ENCODE results near the gene ASCL2. TPM values are rescaled to one million over a fixed set of nuclear protein-coding genes. Genes with fewer than 3 reads are reported as not detected.
"Not testable (repeated sequence)": the region's sequence is repeated elsewhere in the genome, so short reads cannot be mapped to it uniquely, and the experiment has no call there.

The ASCL2 gene
- total and polyA plus RNA-seq, 3 donors from 2014 or later, result 1.3 to 5.8 (median 4.8) TPM

GRCh38 chr11:2289350-2289749, 19.0 kb upstream of the ASCL2 start:
- Histone ChIP-seq H3K27me3 (no peaks in the 10 kb centered on the region), H3K4me3 (no peak overlapping the region), H3K36me3 (ENCODE audit: low read depth, missing control alignments) (no peaks in the 10 kb centered on the region), H3K9me3 (no peaks in the 10 kb centered on the region), H3K27ac (no peak overlapping the region), H3K4me1 (no peaks in the 10 kb centered on the region)
- 67 to 69% methylated on average over 6 of the region's 6 CpGs for WGBS, 2 donors
- peak; percentile 21 for DNase-seq
- intact Hi-C loops (cut with DNase I; ENCODE audit: low total_unique reads), result no loop called here
- no peak for TF ChIP-seq POLR2A (IDR thresholded peaks at IDR 0.05)
- TF ChIP-seq, protein P1, sequence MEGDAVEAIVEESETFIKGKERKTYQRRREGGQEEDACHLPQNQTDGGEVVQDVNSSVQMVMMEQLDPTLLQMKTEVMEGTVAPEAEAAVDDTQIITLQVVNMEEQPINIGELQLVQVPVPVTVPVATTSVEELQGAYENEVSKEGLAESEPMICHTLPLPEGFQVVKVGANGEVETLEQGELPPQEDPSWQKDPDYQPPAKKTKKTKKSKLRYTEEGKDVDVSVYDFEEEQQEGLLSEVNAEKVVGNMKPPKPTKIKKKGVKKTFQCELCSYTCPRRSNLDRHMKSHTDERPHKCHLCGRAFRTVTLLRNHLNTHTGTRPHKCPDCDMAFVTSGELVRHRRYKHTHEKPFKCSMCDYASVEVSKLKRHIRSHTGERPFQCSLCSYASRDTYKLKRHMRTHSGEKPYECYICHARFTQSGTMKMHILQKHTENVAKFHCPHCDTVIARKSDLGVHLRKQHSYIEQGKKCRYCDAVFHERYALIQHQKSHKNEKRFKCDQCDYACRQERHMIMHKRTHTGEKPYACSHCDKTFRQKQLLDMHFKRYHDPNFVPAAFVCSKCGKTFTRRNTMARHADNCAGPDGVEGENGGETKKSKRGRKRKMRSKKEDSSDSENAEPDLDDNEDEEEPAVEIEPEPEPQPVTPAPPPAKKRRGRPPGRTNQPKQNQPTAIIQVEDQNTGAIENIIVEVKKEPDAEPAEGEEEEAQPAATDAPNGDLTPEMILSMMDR (IDR thresholded peaks at IDR 0.05), result no peak

DNA sequence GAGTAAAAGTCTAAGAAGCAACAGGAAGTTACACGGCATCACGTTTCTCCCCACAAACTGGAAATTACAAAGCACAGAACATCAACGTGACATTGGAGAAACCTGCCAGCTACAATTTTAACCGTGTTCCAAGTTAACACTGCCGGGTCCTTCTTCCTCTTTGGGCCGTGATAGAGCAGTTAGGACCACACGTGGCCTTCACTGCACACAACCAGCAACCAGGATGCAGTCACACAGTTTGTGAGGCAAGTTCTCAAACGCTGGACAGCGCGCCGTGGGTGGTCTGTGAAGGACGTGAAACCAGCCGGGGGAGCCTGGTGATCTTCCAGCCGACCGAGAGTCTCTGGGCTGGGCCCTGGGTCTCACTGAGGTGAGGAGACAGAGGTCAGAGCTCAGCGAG, 16.7 kb upstream of the ASCL2 start:
- Histone ChIP-seq H3K36me3 (ENCODE audit: low read depth, missing control alignments) (no peaks in the 10 kb centered on the region), H3K27ac (peak overlapping the region; percentile 12 to 58), H3K9me3 (no peaks in the 10 kb centered on the region), H3K4me3 (no peak overlapping the region), H3K27me3 (no peaks in the 10 kb centered on the region), H3K4me1 (no peaks in the 10 kb centered on the region)
- 43 to 59% methylated on average over 16 of the region's 16 CpGs for WGBS, 2 donors
- DNase-seq, result peak; percentile 63
- no peak for TF ChIP-seq POLR2A (IDR thresholded peaks at IDR 0.05)
- TF ChIP-seq, protein P1 (IDR thresholded peaks at IDR 0.05), result no peak
- intact Hi-C loops (cut with DNase I; ENCODE audit: low total_unique reads), result no loop called here

DNA sequence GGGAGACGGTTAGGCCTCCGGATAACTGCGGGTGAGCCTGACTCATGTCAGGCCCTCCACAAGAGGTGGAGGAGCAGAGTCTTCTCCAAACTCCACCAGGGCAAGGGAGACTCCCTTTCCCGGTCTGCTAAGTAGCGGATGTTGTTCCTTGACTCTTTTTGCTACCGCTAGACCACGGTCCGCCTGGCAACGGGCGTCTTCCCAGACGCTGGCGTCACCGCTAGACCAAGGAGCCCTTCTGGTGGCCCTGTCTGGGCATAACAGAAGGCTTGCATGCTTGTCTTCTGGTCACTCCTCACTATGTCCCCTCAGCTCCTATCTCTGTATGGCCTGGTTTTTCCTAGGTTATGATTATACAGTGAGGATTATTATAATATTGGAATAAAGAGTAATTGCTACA, 16.0 kb upstream of the ASCL2 start:
- H3K4me1 ChIP-seq; intact Hi-C loops (cut with DNase I; ENCODE audit: low total_unique reads); H3K4me3 ChIP-seq; H3K27ac ChIP-seq; H3K9me3 ChIP-seq; H3K36me3 ChIP-seq (ENCODE audit: low read depth, missing control alignments); H3K27me3 ChIP-seq; DNase-seq: not testable (repeated sequence)
- WGBS, 2 donors, result 93 to 98% methylated on average over 9 to 11 of the region's 13 CpGs

- no peaks in the 10 kb centered on the region for H3K36me3 ChIP-seq (ENCODE audit: low read depth, missing control alignments)
- H3K4me3 ChIP-seq, result no peak overlapping the region
- TF ChIP-seq POLR2A (IDR thresholded peaks at IDR 0.05), result no peak
- TF ChIP-seq, protein P1 (IDR thresholded peaks at IDR 0.05), result no peak
- no peak for DNase-seq
- no peak overlapping the region for H3K27ac ChIP-seq
- intact Hi-C loops (cut with DNase I; ENCODE audit: low total_unique reads), result no loop called here
- 90 to 93% methylated on average over 2 of the region's 2 CpGs for WGBS, 2 donors
- no peaks in the 10 kb centered on the region for H3K27me3 ChIP-seq
- H3K9me3 ChIP-seq, result no peaks in the 10 kb centered on the region
- no peaks in the 10 kb centered on the region for H3K4me1 ChIP-seq
Measured at GRCh38 chr11:2280208-2280607, 9.8 kb upstream of the ASCL2 start.

- H3K9me3 ChIP-seq, result no peaks in the 10 kb centered on the region
- no peak overlapping the region for H3K4me3 ChIP-seq
- DNase-seq, result peak; percentile 15
- no peaks in the 10 kb centered on the region for H3K36me3 ChIP-seq (ENCODE audit: low read depth, missing control alignments)
- peak overlapping the region in 1 of 2 donors; percentile 51 for H3K27ac ChIP-seq
- WGBS, 2 donors, result 72 to 74% methylated on average over 5 to 6 of the region's 6 CpGs
- H3K4me1 ChIP-seq, result no peaks in the 10 kb centered on the region
- intact Hi-C loops (cut with DNase I; ENCODE audit: low total_unique reads), result no loop called here
- TF ChIP-seq, protein P1 (IDR thresholded peaks at IDR 0.05), result no peak
- no peak for TF ChIP-seq POLR2A (IDR thresholded peaks at IDR 0.05)
- H3K27me3 ChIP-seq, result no peaks in the 10 kb centered on the region
Measured at GRCh38 chr11:2277933-2278523, 7.6 kb upstream of the ASCL2 start.
